Activated CD8-positive, alpha-beta memory T cell treated with anti-CD3 and anti-CD28 coated beads, Interleukin-2, amount 50 U/mL, for 1 hour (primary cell): ENCODE measurements around the gene SORL1.
"Not testable (repeated sequence)": the region's sequence is repeated elsewhere in the genome, so short reads cannot be mapped to it uniquely, and the experiment has no call there.

Experiments used
- DNase-seq: peaks from one replicate; pipeline ENCODE4 v3.0.0-alpha.2; 2020; ENCODE audit errors: extremely low read depth

Gene SORL1

DNA sequence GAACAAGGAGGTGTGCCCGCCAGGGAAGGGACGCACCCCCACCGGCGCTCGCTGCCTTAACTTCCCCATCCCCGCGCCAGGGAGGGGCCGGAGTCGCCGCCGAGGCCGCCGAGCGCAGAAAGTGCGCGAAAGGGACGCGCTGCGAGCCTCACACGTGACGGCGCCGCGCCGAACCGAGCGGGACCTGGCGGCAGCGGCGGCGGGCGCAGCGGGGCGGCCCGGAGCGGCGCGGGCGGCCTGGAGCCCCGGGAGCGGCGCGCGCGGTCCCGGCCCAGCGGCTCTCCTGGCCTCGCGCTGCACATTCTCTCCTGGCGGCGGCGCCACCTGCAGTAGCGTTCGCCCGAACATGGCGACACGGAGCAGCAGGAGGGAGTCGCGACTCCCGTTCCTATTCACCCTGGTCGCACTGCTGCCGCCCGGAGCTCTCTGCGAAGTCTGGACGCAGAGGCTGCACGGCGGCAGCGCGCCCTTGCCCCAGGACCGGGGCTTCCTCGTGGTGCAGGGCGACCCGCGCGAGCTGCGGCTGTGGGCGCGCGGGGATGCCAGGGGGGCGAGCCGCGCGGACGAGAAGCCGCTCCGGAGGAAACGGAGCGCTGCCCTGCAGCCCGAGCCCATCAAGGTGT lies at the start of gene SORL1:
SORL1 (plus strand) TSS at position 329 of the 623 bp plus-strand sequence; CDS start at position 347, 18 bp downstream.
- no peak for DNase-seq

GRCh38 chr11:121405646-121406045 lies 46.5 kb upstream of the SORL1 start:
- no peak for DNase-seq

GRCh38 chr11:121406291-121406690 lies 45.8 kb upstream of the SORL1 start:
- DNase-seq = no peak

GRCh38 chr11:121408830-121409229 lies 43.3 kb upstream of the SORL1 start:
- no peak for DNase-seq

- not testable (repeated sequence) for DNase-seq
These were observed 42.1 kb upstream of the SORL1 start for GRCh38 chr11:121410041-121410440.

DNA sequence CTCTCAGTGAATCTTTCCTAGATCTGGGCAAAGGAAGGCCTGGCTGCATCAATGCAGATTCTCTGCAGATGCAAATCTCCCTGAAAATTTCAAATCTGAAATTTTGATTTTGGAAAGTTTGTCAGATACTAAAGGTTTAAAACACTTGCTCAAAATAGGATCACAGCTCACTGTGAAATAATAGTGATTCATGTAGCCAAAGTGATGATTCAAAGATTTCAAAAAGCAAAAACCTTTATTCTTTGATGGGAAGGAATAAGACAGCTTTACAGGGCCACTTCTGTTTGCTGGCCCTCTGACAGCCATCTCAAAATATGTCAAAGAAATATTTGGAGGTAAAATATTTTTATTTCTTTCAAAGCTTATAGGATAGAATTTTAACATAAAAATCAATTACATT lies 40.8 kb upstream of the SORL1 start:
- not testable (repeated sequence) for DNase-seq

- no peak for DNase-seq
These were observed 40.0 kb upstream of the SORL1 start for GRCh38 chr11:121412000-121412587.

DNA sequence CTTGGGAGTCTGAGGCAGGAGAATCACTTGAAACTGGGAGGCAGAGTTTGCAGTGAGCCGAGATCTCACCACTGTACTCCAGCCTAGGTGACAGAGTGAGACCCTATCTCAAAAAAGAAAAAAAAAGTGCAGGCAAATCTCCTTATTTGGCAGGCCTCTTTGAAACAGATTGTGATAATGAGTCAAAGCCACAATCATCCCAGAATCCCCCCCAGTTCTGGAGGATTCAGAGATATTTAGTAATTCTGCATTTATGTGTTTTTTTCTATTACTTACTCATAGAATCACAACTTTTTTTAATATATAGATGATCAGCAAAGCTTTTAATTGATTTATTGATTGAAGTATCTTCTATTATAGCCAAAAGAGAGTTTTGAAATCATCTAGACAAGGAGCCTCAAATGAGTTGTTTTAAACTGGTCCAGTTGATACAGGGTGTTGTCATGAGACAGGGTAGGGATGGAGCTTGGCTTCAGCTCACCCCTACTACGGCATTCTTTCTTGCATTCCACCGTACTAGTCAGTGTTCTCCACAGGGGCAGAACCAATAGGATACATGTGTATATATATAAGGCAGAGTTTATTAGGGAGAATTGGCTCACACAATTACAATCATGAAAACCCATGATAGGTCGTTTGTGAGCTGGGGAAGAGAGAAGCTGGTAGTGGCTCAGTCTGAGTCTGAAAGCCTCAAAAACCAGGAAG lies 39.3 kb upstream of the SORL1 start:
- no peak for DNase-seq

DNA sequence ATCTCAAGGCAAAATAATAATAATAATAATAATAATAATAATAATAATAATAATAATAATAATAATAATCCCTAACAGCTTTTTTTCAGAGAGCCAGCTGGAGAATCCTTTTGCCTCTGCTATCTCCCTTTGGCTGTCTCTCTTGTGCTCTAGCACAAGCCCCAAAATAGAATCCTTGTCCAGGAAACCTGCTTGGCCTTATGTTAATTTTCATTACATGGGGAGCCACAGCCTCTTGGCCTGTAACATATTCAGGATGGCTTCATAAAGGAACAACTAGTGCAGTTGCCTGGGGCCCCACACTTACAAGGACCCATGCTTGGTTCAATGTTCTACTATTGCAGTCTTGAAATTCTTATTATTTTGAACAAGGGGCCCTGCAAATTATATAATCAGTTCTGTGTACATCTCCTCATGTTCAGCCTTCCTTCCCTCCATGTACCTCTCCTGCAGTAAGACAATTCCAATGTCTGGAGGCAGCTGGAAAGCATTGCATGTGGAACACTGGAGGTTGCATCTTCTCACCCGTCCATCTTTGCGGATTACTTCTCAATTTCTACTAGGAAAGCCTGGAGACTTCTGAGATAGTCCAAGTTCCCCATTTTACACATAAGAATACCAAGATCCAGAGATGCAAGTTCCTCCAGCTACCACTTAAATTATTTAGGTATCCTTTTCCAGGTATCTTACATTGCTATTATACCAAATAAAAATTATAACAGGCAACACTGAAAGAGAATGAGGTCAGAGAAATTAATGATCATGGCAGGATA lies 37.8 kb upstream of the SORL1 start:
- no peak for DNase-seq

DNA sequence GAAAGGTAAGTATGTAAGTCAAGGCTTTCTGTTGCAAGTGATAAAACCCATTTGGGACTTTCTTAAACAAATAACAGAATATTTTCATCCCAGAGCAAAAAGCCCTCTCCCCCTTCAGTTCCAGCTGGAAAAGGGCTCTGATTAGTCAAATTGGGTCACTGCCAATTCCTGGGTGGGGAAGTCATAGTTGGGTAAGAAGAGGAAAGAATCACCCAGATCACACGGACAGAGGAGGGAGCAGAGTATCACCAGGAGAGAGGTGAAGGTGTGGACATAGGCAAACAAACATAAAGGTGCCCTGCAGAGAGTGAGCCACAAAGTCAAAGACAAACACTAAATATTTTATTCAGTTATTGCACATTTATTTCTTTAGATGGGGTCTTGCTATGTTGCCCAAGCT lies 36.3 kb upstream of the SORL1 start:
- no peak for DNase-seq

- DNase-seq = no peak
These were observed 35.0 kb upstream of the SORL1 start for GRCh38 chr11:121417055-121417551.

- DNase-seq = no peak
These were observed 34.5 kb upstream of the SORL1 start for GRCh38 chr11:121417607-121418006.

DNA sequence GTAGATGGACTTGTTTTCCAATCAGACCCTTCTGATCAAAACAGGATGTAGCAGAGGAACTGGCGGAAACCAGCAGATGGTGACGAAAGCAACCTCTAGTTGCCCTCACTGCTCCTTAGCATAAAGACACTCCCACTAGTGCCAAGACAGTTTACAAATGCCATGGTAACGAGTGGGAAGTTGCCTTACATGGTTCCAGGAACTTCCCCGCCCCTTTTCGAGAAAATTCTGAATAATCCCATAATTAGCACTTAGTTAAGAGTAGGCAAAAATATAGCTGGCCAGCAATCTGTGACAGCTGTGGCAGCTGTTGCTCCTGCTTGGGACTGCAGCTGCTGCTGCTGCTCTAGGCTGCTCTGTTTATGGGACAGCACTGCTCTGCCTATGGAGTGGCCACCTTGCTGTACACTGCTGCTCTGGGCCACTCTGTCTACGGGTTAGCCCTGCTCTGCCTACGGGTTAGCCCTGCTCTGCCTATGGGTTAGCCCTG lies 33.4 kb upstream of the SORL1 start:
- DNase-seq = no peak

DNA sequence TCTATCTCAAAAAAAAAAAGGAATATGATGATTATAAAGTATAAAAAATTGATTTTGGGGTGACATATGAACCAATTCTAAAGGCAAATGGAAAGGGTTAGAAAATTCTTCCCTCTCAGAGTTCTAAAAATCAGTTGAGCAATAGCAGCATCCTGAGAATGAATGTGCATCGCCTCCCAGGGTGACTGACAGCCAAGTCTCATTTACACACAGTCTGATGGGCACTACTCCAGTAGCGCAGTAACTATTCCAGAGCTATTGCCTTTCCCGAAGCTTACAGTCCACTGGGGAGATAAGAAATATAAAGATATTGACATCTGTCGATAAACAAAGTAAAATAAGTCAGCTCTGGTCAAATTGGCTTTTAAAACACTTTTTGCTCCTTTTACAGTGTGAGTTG lies 32.3 kb upstream of the SORL1 start:
- DNase-seq = no peak

DNA sequence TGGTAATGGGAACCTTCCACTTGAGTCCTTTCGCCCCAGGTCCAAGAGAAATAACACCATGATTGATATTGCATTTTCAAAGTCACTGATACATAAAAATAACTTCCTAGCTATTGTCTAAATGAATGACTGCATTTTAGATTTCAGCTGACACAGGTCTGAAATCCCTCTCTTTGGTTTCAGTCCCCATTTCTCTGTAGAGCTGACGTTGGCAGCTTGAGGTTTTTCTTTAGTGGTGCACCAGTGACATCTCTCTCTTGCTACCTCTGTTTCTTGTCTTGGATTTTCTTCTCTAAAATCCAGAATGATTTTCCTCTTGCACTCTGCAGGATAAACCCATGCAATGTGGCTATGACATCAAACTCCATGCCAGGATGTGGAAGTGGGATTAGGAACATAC lies 31.7 kb upstream of the SORL1 start:
- no peak for DNase-seq

DNA sequence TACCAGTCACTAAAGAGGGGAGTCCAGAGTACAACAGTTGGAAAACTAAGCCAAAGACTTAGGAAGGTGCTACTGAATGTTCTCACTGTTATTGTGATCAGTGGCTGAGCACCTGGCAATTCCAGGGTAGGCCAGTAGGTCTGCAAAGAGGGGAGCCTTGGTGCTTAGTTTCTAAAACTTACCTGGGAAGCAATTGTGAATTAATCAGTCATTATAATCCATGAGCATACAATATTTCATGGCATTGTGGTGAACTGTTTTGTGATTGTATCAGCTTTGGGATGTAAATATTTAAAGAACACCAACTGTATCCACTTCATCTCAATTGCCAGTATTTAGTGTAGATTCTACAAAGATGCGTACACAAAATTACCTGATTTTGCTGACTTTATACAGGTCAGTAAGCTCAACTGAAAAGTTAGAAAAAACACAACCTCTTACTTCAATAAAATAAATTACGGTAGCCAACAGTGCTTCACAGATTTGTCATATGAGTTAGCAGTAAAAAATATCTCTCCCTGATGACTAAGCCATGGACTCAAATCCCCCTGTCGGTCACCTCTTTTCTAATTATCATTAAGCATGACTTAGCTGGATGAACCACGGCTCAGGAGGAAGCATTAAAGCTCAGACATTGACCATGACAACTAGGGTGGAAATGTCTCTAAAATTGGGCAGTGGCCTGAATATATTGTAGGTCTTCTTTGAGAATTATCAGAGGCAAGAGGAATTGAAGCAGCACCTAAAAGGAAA lies 30.8 kb upstream of the SORL1 start:
- DNase-seq = no peak

DNA sequence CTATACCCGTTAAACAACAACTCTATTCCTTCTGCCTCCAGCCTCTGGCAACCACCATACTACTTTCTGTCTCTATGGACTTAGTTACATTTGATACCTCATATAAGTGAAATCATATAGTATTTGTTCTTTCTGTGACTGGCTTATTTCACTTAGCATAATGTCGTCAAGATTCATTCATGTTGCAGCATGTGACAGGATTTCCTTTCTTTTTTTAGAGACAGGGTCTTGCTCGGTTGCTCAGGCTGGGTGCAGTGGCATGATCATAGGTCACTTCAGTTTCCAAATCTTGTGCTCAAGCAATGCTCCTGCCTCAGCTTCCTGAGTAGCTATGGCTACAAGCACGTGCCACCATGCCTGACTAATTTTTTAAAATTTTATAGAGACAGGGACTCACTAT lies 29.4 kb upstream of the SORL1 start:
- DNase-seq = no peak

GRCh38 chr11:121425828-121426227 lies 26.3 kb upstream of the SORL1 start:
- DNase-seq = no peak

GRCh38 chr11:121426476-121427399 lies 25.4 kb upstream of the SORL1 start:
- no peak for DNase-seq

DNA sequence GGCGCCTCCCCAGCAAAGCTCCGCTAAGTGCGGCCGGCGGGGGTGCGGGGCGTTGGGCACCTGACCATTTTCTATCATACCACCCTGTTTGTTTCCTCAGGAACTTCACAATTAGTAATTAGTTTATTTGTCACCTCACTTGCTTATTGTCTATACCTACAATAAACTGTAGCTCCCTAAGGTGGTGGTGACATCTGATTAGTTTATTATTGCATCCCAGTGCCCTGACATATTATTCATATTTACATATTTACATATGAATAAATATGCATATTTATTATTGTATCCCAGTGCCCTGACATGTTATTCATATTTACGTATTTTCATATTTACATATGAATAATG lies 24.7 kb upstream of the SORL1 start:
- DNase-seq = no peak
